Esophagus (tissue), 2 donors: ENCODE measurements around the gene LIPM. TPM values are rescaled to one million over a fixed set of nuclear protein-coding genes. Genes with fewer than 3 reads are reported as not detected.

ENCODE experiments used
- H3K27ac ChIP-seq, 2 donors: one replicate each; pipeline ENCODE4 v1.5.1; 2013; ENCODE audit warnings: low read depth in 2 of 2, mild to moderate bottlenecking in 2 of 2, inconsistent platforms in 1 of 2, low read length in 1 of 2, moderate library complexity in 1 of 2
- H3K27me3 ChIP-seq, 2 donors: one replicate each; pipeline ENCODE4 v1.6.1; 2013; ENCODE audit warnings: low read length in 2 of 2, control low read depth in 1 of 2, mild to moderate bottlenecking in 1 of 2; ENCODE audit not compliant: insufficient read depth in 2 of 2, control insufficient read depth in 1 of 2
- H3K36me3 ChIP-seq, 2 donors: one replicate each; pipeline ENCODE4 v1.6.1; 2013; ENCODE audit warnings: low read length in 1 of 2; ENCODE audit not compliant: control insufficient read depth in 2 of 2, insufficient read depth in 2 of 2
- H3K4me1 ChIP-seq, 2 donors: one replicate each; pipeline ENCODE4 v1.6.1; 2013; ENCODE audit warnings: low read length in 1 of 2; ENCODE audit not compliant: control insufficient read depth in 2 of 2, insufficient read depth in 2 of 2
- H3K4me3 ChIP-seq, 2 donors: one replicate each; pipeline ENCODE4 v1.5.1; 2013; ENCODE audit warnings: low read length in 2 of 2, mild to moderate bottlenecking in 2 of 2, low read depth in 1 of 2, moderate library complexity in 1 of 2
- H3K9me3 ChIP-seq, 2 donors: one replicate each; pipeline ENCODE4 v1.6.1; 2013; ENCODE audit warnings: mild to moderate bottlenecking in 2 of 2, low read depth in 1 of 2, low read length in 1 of 2, moderate library complexity in 1 of 2; ENCODE audit not compliant: control insufficient read depth in 2 of 2, insufficient read depth in 1 of 2
- WGBS, 2 donors: extraction: QIAGEN DNeasy Blood & Tissue Kit; methylation state at CpG; one replicate each; pipeline ENCODE4 v1.1.7; 2013; 5-methylcytosine and 5-hydroxymethylcytosine counted together
- polyA plus RNA-seq, 2 donors: library from polyadenylated mRNA; stranded (reverse); fragments of 200-250 nt; gene quantifications; one replicate each; pipeline ENCODE4 v1.2.3, GENCODE V29; 2013
- donor health status: healthy with polysubstance abuse.
- donor health status: Bipolar disorder and iron deficiency.

LIPM gene
- polyA plus RNA-seq, 2 donors, result not detected

DNA sequence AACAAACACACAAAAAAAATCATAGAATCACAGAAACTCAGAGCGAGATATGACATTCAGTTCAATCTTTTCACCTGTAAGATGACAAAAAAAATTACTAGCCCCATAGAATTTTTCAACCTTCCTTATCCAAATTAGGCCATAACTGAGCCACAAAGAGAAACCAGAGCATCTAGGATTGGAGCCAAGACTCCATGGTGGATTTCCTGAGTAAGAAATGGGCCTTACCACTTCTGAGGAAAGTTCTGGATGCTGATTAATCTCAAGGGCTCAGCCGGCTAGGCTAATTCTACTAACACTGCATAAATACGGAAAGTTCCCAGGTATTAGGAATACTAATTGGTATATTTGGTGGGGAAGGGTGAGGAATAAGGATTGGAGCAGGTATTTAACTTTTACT, 16.8 kb downstream of the LIPM start:
- H3K27me3 ChIP-seq, result no peaks in the 10 kb centered on the region
- peaks cover 0 to 2% of the 10 kb centered on the region in 2 donors for H3K36me3 ChIP-seq
- H3K27ac ChIP-seq, result no peak overlapping the region
- 84 to 93% methylated on average over 3 of the region's 3 CpGs for WGBS, 2 donors
- H3K9me3 ChIP-seq, result no peaks in the 10 kb centered on the region
- H3K4me1 ChIP-seq, result no peaks in the 10 kb centered on the region
- H3K4me3 ChIP-seq, result no peak overlapping the region

DNA sequence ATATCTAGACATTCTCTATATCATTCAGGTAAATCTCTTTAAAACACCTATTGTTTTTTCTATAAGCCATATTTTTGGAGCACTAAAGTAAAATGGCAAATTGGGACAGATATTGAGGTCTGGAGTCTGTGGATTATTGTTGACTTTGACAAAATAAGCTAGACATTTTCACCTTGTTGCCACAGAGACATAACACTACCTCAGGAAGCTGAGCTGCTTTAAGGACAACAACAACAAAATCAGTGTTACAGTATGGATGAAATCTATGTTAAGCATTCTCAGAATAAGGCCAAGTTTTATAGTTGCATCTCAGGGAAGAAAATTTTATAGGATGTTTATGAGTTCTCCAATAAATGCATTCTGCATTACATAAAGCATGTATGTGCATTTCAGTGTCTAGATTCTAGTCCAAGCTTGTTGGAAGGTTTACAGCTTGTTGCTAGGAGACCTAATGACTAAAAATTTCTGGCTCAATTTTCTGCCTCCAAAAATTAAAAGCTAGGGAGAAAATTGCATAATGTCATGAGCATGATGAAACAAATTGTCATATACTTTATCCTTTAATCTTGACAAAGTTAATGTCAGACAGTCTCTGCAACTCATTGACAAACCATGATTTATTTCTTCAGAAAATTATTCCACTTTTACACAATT, 18.3 kb downstream of the LIPM start:
- no peaks in the 10 kb centered on the region for H3K27me3 ChIP-seq
- H3K4me1 ChIP-seq, result no peaks in the 10 kb centered on the region
- H3K4me3 ChIP-seq, result no peak overlapping the region
- H3K27ac ChIP-seq, result no peak overlapping the region
- H3K36me3 ChIP-seq, result peaks cover 0 to 2% of the 10 kb centered on the region in 2 donors
- no peaks in the 10 kb centered on the region for H3K9me3 ChIP-seq

DNA sequence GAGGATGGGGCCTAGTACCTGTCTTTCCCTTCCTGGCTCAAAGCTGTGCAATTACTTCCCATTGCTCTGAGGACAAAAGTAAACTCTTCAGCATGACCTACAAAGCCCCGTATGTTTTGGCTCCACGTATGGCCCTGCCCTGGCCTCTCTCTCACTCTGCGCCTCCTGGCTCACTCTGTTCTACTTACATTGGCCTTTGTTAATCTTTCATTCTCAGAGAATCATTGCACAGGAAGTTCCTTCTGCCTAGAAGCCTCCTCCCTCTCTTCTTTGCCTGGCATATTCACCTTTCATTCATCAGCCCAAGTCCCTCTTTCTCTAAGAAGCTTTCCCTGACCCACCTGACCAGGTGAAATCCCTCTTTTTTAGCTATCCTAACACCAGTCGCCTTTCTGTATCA, 23.9 kb downstream of the LIPM start:
- Histone ChIP-seq H3K27me3 (no peaks in the 10 kb centered on the region), H3K4me3 (no peak overlapping the region), H3K9me3 (no peaks in the 10 kb centered on the region), H3K4me1 (no peaks in the 10 kb centered on the region), H3K27ac (no peak overlapping the region), H3K36me3 (peaks cover 0 to 3% of the 10 kb centered on the region in 2 donors)
- WGBS, 2 donors, result 69 to 77% methylated on average over 4 of the region's 4 CpGs

DNA sequence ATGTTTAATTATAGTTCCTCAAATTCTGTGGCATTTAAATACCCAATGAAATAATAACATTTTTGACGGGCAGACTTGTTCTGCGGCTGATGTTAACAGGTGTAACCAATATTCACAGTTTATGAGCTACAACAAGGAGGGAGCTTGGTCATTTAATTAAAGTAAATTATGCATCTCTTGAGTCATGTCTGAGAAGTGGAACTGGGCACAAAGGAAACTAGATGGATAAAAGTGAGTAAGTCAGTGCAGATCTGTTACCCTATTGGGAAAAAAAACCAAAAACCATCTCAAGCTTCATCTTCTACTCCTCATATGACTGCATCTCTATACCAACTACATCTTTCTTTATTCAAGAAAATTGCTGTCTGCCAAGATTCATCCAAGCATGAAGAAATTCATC, 25.1 kb downstream of the LIPM start:
- no peaks in the 10 kb centered on the region for H3K4me1 ChIP-seq
- H3K27me3 ChIP-seq, result no peaks in the 10 kb centered on the region
- H3K36me3 ChIP-seq, result peaks cover 0 to 3% of the 10 kb centered on the region in 2 donors
- no peak overlapping the region for H3K27ac ChIP-seq
- no peaks in the 10 kb centered on the region for H3K9me3 ChIP-seq
- 93 to 96% methylated on average over 2 of the region's 2 CpGs for WGBS, 2 donors
- no peak overlapping the region for H3K4me3 ChIP-seq

DNA sequence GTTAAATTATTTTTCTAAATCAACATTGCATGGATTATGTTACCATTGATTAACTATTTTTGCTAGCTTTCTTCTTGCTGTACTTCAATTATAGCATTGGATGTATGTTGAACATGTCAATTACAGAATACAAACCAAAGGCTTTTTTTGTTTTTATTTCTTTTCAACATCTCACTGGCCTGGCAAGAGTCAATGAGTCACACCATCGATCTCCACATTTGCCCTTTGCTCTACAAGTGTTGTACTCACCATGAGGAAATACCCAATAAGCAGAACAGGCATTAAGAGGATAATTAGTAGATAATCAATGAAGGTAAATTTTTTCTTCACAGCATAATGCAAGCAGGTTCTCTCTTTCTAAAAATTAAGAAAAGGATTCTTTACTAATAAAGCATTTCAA, 25.8 kb downstream of the LIPM start:
- no peaks in the 10 kb centered on the region for H3K9me3 ChIP-seq
- peaks cover 0 to 3% of the 10 kb centered on the region in 2 donors for H3K36me3 ChIP-seq
- no peak overlapping the region for H3K27ac ChIP-seq
- no peaks in the 10 kb centered on the region for H3K27me3 ChIP-seq
- 29 to 40% methylated on average over 1 of the region's 1 CpG for WGBS, 2 donors
- no peak overlapping the region for H3K4me3 ChIP-seq
- no peaks in the 10 kb centered on the region for H3K4me1 ChIP-seq

DNA sequence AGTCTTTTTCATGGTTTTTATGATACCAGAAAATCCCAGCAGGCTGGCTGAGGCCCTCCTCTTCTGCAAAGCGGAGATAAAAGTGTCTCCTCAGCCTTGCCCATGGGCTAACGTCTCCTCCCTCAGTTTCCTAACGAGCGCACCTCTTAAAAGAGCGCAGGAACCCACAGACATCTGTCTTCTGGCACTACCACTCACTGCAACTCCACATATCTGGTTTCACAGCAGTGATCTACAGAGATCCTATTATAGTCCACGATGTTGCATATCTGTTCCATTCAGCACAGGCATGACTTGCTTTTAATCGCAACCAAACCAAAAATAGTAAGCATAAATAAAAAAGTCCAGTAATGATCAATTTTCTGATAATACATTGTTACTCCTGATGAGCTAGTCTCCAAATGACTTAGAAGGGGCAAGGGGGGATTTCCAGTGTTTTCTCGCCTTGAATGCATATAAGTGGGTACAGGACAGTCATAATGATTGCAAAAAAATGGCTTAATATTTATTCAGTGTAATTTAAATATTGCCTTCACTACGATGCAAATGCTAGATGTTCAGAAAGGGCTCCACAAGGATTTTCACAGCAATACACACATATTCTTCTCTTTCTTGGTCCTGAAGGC, 28.2 kb downstream of the LIPM start:
- H3K27me3 ChIP-seq, result no peaks in the 10 kb centered on the region
- no peaks in the 10 kb centered on the region for H3K4me1 ChIP-seq
- no peak overlapping the region for H3K27ac ChIP-seq
- WGBS, 2 donors, result 83 to 87% methylated on average over 9 of the region's 9 CpGs
- no peak overlapping the region for H3K4me3 ChIP-seq
- H3K9me3 ChIP-seq, result no peaks in the 10 kb centered on the region
- H3K36me3 ChIP-seq, result peaks cover 0 to 3% of the 10 kb centered on the region in 2 donors

DNA sequence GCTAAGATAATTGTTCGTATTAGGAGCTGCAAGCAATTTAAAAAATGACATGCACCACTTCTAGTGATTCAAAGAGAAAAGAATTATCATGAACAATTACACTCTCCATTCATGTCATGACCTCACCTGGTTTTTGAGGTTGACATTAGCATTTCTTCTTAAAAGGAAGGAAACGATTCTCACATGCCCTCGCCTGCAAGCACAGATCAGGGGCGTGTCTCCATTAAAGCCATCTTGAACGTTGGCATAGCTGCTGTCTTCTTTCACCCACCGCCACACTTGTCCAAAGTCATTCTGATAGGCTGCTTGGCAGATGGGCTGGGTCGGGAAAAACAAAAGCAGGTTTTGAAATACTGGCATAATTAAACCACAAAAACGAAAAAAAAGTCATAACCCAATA, 29.2 kb downstream of the LIPM start:
- H3K27ac ChIP-seq, result no peak overlapping the region
- WGBS, 2 donors, result 39 to 57% methylated on average over 8 of the region's 8 CpGs
- no peaks in the 10 kb centered on the region for H3K27me3 ChIP-seq
- H3K4me3 ChIP-seq, result no peak overlapping the region
- H3K4me1 ChIP-seq, result no peaks in the 10 kb centered on the region
- H3K36me3 ChIP-seq, result peaks cover 0 to 3% of the 10 kb centered on the region in 2 donors
- H3K9me3 ChIP-seq, result no peaks in the 10 kb centered on the region

DNA sequence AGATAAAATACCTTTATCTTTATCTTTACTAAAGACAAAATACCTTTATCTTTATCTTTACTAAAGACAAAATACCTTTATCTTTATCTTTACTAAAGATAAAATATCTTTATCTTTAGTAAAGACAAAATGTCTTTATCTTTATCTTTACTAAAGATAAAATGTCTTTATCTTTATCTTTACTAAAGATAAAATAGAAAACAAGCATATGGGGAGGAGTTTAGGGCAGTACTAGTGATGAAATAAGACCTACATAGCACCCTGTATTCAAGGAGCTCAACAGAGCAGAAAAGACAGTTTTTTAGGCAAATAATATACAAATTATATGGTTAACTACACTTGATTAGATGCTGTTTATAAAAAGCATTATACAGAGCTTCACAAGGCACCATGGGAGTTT, 29.8 kb downstream of the LIPM start:
- no peaks in the 10 kb centered on the region for H3K9me3 ChIP-seq

DNA sequence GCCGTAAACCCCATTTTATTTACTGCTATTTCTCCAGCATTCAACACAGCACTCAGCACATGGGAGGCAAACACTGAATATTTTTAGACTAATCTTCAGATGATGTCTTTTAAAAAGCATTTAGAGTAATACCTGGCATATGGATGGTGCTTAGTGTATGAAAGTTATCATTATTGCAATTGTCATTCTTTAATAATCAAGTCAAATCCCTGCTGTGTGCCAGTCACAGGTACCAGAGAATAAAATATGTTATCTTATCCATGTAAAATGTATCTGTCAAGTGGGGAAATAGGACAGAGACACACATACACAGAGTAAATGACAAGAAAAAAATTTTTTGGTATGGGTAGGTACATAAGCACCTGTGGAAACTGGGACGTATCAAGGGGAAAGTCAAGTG, 30.6 kb downstream of the LIPM start:
- no peak overlapping the region for H3K27ac ChIP-seq
- H3K27me3 ChIP-seq, result no peaks in the 10 kb centered on the region
- 91 to 94% methylated on average over 2 of the region's 2 CpGs for WGBS, 2 donors
- H3K9me3 ChIP-seq, result no peaks in the 10 kb centered on the region
- H3K36me3 ChIP-seq, result peaks cover 0 to 3% of the 10 kb centered on the region in 2 donors
- H3K4me3 ChIP-seq, result no peak overlapping the region
- H3K4me1 ChIP-seq, result no peaks in the 10 kb centered on the region

More for the DNA sequence above, 29.8 kb downstream of the LIPM start:
- Histone ChIP-seq H3K27me3 (no peaks in the 10 kb centered on the region), H3K36me3 (peaks cover 0 to 3% of the 10 kb centered on the region in 2 donors), H3K27ac (no peak overlapping the region), H3K4me1 (no peaks in the 10 kb centered on the region), H3K4me3 (no peak overlapping the region)

DNA sequence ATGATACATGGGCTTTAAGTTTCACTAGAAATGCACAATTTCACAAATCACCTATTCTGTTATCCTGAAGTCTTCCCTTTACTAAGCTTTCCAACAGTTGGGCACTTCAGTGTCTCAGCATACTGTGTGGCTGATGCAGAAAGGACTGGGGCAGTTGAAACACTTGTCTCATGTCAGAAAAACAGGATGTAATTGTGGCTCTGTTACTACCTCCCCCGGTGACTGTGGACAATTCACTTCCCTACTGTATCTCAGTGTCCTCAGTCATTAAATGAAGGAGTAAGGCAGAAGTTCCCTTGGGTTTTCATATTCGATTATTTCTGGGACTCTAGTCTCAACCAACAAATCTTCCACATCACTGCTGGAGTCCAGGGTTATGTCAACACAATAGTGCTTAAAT, 31.2 kb downstream of the LIPM start:
- 55% methylated on average over 2 of the region's 2 CpGs for WGBS, 2 donors
- Histone ChIP-seq H3K27ac (no peak overlapping the region), H3K27me3 (no peaks in the 10 kb centered on the region), H3K4me1 (no peaks in the 10 kb centered on the region), H3K36me3 (peaks cover 0 to 3% of the 10 kb centered on the region in 2 donors), H3K4me3 (no peak overlapping the region), H3K9me3 (no peaks in the 10 kb centered on the region)
